ENCODE data around the gene S100A8.
"Not testable (repeated sequence)": the region's sequence is repeated elsewhere in the genome, so short reads cannot be mapped to it uniquely, and the experiment has no call there.

The S100A8 gene

DNA sequence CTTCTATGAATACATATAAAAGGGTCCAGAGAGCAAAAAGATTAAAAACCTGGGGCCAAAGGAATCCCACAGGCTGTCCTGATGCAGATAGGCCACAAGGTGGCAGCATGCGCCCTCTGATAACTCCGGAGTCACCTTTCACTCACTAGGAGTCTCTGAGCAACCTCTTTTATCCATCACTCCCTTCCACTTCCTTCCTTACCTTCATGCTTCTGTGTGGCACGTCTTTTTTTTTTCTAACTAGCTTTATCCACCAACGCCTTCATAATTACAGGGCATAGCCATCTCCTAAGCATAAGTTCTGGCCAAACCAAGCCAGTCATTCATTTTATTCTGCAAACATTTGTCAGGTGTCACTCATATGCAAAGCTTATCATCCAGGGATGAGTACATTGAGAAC, 38.4 kb downstream of the S100A8 start:
- peak; percentile 92 to 95 (median 93) for TF ChIP-seq CTCF (IDR thresholded peaks at IDR 0.05; ENCODE audit: unreplicated experiment in 3 of 3)
- H3K4me3 Mint-ChIP-seq: no peak overlapping the region
- no peak overlapping the region for H3K27ac Mint-ChIP-seq
- peaks cover 36% of the 10 kb centered on the region for H3K27me3 Mint-ChIP-seq (ENCODE audit: low read depth)
- no peaks in the 10 kb centered on the region for H3K4me1 Mint-ChIP-seq
- no peaks in the 10 kb centered on the region for H3K36me3 Mint-ChIP-seq (ENCODE audit: low read depth)
- H3K9me3 Mint-ChIP-seq: no peaks in the 10 kb centered on the region

- H3K4me3 Mint-ChIP-seq: no peak overlapping the region
- no peaks in the 10 kb centered on the region for H3K9me3 Mint-ChIP-seq
- no peaks in the 10 kb centered on the region for H3K36me3 Mint-ChIP-seq (ENCODE audit: low read depth)
- no peaks in the 10 kb centered on the region for H3K4me1 Mint-ChIP-seq
- peaks cover 55% of the 10 kb centered on the region for H3K27me3 Mint-ChIP-seq (ENCODE audit: low read depth)
- no peak overlapping the region for H3K27ac Mint-ChIP-seq
- TF ChIP-seq CTCF (IDR thresholded peaks at IDR 0.05; ENCODE audit: unreplicated experiment in 3 of 3): no peak
These were observed 40.4 kb downstream of the S100A8 start for GRCh38 chr1:153350321-153350957.

DNA sequence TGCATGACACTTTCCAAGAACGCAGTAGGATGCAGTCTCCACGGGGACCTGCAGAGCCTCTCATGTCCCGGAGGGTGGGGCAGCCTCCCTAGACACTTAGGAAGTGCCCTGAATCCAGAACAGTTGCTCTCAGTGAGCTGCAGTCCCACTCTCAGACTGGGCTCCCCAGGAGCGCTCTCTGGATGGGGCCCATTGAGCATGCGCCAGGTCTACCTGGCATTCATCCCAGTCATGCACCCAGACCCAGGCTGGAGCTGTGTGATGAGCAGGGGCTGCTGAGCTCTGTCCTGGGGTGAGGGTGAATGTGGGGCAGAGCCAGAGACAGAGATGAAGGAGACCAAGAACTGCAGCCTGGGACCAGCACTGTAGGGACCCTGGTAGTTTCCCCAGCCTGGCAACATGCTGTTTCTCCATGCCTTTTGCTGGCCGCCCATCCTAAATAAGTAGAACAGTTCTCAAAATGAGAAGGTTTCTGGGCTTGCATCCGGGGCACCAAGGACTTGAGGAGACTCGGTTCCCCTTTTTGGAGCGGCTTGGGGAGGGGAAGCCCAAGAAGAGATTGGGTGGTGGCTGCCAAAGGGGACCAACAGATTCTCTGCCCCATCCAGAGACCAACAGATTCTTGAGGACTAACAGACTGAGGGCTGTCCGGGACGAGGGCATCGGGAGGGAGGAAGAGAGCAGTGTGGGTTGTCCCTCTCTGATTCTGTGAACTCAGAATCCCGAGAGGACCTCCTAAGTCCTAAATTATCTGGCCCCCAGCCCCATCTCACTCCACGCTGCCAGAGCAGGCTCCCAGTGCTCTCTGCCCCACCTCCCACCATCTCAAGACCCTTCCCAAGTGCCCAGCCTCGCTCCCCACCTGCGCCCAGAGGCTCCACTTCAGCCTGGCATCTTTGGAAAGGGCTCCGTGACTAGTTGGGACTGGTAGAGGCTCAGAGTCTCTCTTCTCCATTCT, 41.2 kb downstream of the S100A8 start:
- Mint-ChIP-seq H3K4me3 (no peak overlapping the region), H3K9me3 (no peaks in the 10 kb centered on the region), H3K4me1 (no peaks in the 10 kb centered on the region), H3K36me3 (ENCODE audit: low read depth) (no peaks in the 10 kb centered on the region), H3K27me3 (ENCODE audit: low read depth) (peaks cover 59% of the 10 kb centered on the region), H3K27ac (no peak overlapping the region)
- no peak for TF ChIP-seq CTCF (IDR thresholded peaks at IDR 0.05; ENCODE audit: unreplicated experiment in 3 of 3)

DNA sequence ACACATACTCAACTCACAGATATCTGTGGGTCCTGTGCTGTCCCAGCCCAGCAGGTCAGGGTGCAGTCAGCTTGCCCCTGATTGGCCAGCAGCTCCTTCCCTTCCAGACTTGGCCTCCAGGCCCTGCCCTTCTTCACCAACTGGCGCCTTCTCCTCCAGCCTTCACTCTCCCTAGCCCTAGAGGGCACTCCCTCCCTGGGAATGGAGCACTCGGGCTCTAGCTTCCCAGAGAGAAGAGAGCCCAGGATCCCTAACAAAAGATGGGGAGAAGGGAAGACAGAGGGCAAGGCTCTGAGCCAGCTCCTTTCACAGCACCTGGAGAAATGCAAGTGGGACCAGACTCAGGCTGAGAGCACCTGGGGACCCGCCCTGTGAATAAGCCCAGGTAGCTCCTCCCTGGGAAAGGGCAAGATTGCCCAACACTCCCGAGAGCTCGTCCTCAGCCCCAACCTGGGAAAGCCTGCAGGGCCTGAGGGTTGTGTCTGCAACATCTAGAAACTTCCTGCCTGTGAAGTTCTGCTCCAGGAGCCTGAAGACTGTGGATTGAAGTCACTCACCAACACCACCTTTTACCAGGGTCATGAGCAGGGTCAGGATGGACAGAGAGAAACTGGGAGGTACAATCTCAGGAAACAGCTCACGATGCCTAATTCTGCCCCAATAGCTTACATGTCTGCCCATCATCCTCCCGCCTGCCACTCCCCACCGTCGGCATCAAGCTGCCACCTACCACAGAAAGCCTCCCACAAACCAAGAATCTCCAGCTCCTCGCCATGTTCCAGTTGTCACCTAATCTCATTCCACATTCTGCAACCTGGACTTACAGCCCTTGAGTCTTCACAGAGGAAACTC, 42.1 kb downstream of the S100A8 start, which contains the start of gene PGLYRP4:
TSS of gene PGLYRP4 (minus strand) at position 331 of the 852 bp plus-strand sequence. CDS start 909 bp downstream, outside the sequence.
- no peaks in the 10 kb centered on the region for H3K9me3 Mint-ChIP-seq
- H3K4me3 Mint-ChIP-seq: no peak within 1 kb of the TSS
- TF ChIP-seq CTCF (IDR thresholded peaks at IDR 0.05; ENCODE audit: unreplicated experiment in 3 of 3): no peak
- H3K4me1 Mint-ChIP-seq: peaks cover under 1% of the 10 kb centered on the region
- H3K36me3 Mint-ChIP-seq (ENCODE audit: low read depth): no peaks in the 10 kb centered on the region
- H3K27me3 Mint-ChIP-seq (ENCODE audit: low read depth): peaks cover 67% of the 10 kb centered on the region
- H3K27ac Mint-ChIP-seq: no peak within 1 kb of the TSS

DNA sequence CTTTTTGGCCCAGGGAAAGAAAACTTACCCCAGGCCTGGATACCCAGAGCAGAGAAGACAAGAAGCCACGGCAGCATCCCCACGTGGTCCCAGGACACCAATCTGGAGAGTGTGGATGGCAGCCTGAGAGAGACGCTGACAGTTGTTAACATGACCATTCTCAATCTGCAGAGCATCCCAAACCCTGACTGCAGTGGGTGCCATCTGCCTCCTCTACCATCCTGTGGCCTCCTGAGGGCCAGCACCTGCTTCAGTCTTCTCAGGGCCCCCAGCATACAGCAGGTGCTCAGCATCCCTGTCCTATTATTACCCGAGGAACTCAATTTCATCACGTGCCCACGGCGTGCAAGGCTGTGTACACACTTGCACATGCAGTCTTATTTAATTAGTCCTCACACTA, 43.0 kb downstream of the S100A8 start:
- Mint-ChIP-seq H3K27me3 (ENCODE audit: low read depth) (peaks cover 72% of the 10 kb centered on the region), H3K9me3 (no peaks in the 10 kb centered on the region), H3K4me3 (no peak overlapping the region), H3K36me3 (ENCODE audit: low read depth) (no peaks in the 10 kb centered on the region), H3K4me1 (peaks cover 5% of the 10 kb centered on the region), H3K27ac (no peak overlapping the region)
- no peak for TF ChIP-seq CTCF (IDR thresholded peaks at IDR 0.05; ENCODE audit: unreplicated experiment in 3 of 3)

- not testable (repeated sequence) for H3K27ac Mint-ChIP-seq; H3K9me3 Mint-ChIP-seq; H3K4me3 Mint-ChIP-seq; H3K36me3 Mint-ChIP-seq (ENCODE audit: low read depth); H3K4me1 Mint-ChIP-seq
- H3K27me3 Mint-ChIP-seq (ENCODE audit: low read depth): peaks cover 72% of the 10 kb centered on the region
These were observed 43.8 kb downstream of the S100A8 start for GRCh38 chr1:153347049-153347448.

Measured in nephron (organoid).